NOMO-1 treated with DMSO at 0.1 percent for 48 hours (cell line): ENCODE results near the gene MRNIP.
"Not testable (repeated sequence)": the region's sequence is repeated elsewhere in the genome, so short reads cannot be mapped to it uniquely, and the experiment has no call there.

Source experiments
- DNase-seq: peaks from one replicate; lab custom pipeline; 2025; ENCODE audit not compliant: unreplicated experiment; lab: John Stamatoyannopoulos, UW

The MRNIP gene

DNA sequence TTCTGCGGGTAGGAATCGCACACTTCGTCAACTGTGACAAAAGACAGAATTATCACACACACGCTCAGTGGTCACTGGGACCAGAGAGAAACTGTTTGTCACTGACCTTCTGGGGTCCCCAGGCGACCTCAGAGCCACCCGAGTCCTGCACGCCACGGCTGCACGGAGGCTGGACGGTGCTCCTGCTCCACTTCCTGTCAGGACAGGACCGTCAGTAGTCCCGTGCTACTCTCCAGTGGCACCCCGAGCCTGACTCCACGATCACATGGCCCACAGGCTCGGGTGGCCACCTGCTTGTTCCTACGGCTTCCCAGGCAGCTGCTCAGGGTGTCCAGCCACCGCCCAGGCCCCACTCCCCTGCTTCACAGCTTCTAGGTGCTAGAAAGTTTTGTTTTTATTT lies 17.9 kb downstream of the MRNIP start:
- no peak for DNase-seq

DNA sequence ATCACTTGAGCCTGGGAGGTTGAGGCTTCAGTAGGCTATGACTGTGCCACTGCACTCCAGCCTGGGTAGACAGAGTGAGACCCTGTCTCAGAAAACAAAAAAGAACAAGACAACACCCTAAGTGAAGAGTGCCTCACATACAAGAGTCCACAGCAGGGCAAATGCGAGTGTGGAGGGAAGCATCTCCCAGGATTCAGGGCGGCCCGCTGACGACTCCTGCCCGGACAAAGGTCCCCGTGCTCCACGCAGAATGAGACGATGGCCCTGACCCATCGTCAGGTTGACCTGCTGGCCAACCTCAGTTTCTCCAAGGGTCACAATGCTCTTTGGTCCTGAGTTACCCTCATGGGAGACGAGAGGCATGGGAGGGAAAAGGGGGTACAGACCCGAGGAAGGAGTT lies 18.3 kb downstream of the MRNIP start:
- DNase-seq: no peak

DNA sequence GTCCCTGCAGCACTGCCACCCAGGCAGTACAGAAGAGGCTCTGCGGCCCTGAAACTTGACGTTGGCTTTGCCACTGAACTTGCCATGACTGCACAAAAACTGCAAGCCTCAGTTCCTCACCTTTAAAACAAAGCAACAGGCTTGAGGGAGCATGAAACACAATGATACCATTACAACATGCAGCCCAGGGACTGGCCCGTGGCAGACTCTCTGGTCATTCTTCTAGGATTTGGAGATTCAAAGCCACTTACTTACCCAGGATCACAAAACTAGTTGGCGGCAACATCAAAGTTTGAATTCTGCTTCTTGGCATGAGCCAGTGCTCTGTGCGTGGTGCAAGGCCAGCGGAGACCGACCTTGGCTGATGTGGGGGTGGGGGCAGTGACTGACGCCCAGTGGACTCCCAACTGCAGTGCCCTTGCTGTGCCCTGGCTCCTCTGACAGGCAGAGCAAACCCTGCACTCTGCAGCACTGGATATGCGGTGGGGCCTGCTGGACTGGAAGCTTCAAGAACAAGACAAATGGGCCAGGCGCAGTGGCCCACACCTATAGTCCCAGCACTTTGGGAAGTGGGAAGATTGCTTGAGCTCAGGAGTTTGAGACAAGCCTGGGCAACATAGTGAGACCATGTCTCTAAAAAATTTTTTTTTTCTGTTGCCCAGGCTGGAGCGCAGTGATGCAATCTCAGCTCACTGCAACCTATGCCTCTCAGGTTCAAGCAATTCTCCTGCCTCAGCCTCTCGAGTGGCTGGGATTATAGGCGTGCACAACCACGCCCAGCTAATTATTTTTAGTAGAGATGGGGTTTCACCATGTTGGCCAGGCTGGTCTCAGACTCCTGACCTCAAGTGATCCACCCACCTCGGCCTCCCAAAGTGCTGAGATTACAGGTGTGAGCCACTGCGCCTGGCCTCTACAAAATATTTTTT lies 19.0 kb downstream of the MRNIP start:
- DNase-seq: no peak

DNA sequence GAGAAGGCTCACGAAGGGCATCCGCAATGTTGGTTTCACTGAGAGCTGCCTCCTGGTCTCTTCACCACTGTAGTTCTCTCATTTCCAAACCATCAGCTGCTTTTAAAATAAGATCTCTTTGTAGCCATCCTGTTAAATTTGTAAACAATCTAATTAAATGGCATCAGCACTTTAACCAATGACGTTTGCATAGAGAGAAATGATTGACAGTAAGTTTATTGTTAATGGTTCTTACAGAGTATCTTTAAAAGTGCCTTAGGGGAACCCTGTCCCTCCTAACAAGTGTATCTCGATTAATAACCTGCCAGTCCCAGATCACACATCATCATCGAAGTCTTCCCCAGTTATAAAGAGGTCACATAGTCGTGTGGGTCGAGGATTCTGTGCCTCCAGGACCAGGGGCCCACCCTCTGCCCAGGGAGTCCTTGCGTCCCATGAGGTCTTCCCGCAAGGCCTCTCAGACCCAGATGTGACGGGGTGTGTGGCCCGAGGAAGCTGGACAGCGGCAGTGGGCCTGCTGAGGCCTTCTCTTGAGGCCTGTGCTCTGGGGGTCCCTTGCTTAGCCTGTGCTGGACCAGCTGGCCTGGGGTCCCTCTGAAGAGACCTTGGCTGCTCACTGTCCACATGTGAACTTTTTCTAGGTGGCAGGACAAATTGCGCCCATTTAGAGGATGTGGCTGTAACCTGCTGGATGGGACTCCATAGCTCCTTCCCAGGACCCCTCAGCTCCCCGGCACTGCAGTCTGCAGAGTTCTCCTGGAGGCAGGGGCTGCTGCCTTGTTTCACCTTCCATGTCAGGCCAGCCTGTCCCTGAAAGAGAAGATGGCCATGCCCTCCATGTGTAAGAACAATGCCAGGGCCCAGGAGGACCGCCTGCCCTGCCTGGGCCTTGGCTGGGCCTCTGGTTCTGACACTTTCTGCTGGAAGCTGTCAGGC lies 21.3 kb downstream of the MRNIP start:
- no peak for DNase-seq

DNA sequence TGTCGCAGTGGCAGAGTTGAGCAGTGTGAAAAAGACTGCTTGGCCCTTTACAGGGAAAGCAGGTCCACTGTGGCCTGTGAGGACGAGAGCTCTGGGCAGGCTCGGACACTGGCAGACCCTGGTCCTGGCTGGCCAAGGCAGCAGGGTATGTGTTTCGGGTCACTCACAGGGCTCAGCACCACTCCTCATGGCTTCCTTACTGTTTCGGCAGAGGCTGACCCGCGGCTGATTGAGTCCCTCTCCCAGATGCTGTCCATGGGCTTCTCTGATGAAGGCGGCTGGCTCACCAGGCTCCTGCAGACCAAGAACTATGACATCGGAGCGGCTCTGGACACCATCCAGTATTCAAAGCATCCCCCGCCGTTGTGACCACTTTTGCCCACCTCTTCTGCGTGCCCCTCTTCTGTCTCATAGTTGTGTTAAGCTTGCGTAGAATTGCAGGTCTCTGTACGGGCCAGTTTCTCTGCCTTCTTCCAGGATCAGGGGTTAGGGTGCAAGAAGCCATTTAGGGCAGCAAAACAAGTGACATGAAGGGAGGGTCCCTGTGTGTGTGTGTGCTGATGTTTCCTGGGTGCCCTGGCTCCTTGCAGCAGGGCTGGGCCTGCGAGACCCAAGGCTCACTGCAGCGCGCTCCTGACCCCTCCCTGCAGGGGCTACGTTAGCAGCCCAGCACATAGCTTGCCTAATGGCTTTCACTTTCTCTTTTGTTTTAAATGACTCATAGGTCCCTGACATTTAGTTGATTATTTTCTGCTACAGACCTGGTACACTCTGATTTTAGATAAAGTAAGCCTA lies 22.2 kb downstream of the MRNIP start:
- DNase-seq: no peak

DNA sequence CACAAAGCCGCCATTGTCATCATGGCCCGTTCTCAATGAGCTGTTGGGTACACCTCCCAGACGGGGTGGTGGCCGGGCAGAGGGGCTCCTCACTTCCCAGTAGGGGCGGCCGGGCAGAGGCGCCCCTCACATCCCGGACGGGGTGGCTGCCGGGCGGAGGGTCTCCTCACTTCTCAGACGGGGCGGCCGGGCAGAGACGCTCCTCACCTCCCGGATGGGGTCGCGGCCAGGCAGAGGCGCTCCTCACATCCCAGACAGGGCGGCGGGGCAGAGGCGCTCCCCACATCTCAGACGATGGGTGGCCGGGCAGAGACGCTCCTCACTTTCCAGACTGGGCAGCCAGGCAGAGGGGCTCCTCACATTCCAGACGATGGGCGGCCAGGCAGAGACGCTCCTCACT lies 23.7 kb downstream of the MRNIP start:
- not testable (repeated sequence) for DNase-seq

DNA sequence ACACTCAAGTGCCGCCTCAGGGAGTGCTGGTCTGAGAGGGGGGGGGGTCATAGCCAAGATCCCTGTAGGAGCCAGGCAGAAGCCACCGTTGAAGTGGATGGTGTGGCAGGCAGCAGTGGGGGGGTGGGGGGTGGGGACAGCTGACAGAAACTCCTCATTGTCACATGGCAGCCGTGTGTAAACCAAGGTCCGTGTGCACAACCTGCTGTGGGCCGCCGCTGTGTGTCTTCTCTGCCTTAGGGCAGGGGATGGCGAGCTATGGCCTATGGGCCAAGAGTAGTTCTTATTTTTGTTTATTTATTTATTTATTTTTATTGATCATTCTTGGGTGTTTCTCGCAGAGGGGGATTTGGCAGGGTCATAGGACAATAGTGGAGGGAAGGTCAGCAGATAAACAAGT lies 24.5 kb downstream of the MRNIP start:
- DNase-seq: no peak

DNA sequence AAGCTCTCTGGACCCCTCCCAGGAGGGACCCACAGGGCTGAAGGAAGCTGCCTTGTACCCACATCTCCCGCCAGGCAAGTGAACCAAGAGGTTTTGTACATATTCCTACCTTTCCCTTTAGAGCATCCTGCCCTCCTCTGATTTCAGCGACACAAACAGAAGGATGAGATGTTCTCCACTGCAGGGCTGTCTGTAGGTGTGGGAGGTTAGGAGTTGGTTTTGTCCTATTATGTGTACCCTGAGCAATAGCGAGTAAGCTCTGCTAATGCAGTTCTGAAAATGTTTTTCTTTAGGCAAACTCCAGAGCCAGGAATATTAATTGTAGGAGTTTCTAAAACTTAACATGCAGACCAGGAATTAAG lies 24.9 kb downstream of the MRNIP start:
- DNase-seq: no peak

DNA sequence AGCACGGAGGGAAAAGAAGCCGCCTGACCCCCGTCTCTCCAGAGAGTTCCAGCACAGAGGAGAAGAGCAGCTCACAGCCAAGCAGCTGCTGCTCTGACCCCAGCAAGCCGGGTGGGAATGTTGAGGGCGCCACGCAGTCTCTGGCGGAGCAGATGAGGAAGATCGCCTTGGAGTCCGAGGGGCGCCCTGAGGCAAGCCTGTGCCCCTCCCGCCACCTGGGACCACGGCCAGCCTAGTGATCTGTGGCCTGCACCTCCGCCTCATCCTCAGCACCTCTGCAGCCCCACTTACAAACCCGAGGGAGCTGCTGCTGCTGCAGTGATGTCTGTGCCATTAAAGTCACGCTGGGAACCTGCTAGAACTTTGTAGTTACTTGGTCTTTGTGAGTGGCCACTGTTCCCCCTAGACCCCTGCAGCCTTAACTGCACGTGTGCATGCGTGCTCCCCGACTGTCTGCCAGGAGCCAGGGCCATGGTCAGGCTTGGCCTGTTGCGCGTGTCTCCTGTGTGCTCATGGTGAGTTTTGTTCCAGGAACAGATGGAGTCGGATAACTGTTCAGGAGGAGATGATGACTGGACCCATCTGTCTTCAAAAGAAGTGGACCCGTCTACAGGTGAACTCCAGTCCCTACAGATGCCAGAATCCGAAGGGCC lies 25.4 kb downstream of the MRNIP start:
- DNase-seq: no peak

DNA sequence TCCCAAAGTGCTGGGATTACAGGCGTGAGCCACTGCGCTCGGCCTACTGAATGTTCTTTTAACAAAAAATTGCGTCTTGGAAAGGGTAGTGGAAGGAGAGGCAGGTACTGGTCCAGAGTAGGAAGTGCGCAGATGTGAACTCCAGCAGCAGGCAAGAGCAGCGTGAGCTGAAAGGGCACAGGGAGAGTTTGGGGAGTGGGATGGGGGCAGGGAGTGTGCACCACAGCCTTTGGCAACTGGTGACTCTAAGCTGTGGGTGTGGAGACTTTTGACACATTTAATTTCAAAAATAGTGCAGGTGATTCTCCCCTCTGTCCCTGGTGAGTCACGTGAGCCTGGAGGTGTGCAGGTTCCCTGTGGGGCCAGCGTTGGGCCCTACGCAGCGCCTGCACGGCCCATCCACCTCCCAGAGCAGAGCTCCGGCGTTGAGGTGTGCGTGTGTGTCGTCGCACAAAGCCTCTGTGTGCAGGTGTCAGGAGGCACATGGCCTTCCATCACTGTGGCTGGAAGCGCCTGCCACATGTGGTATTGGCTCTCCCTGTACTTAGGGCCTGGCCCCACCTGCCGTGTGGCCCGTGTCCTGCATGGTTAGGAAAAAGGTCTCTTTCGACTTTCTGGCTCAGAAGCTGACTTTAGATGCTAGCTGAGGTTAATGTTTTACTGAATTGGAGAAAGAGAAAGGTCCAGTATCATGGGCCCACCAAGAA lies 26.4 kb downstream of the MRNIP start:
- DNase-seq: no peak

DNA sequence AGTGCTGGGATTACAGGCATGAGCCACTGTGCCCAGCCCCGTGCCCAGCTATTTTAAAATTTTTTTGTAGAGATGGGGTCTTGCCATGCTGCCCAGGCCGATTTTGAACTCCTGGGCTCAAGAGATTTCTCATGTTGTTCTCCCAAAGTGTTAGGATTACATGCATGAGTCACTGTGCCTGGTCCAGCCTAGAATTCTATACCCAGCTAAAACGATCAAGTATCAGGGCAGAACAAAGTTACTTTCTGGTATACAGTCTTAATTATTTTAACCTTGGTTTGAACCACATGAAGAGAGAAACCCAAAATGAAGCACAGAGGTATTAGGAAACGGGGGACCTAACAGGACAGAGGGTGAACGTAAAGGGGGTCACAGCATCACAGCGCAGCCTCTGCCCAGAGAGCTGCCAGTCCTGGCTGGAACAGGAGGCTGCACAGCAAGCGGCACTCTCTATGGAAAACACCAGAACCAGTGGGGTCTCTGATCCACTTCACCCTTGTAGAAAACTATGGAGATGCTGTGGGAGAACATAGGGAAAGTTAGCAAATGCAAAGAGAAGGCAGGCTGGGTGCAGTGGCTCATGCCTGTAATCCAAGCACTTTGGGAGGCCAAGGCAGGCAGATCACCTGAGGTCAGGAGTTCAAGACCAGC lies 27.7 kb downstream of the MRNIP start:
- DNase-seq: no peak

DNA sequence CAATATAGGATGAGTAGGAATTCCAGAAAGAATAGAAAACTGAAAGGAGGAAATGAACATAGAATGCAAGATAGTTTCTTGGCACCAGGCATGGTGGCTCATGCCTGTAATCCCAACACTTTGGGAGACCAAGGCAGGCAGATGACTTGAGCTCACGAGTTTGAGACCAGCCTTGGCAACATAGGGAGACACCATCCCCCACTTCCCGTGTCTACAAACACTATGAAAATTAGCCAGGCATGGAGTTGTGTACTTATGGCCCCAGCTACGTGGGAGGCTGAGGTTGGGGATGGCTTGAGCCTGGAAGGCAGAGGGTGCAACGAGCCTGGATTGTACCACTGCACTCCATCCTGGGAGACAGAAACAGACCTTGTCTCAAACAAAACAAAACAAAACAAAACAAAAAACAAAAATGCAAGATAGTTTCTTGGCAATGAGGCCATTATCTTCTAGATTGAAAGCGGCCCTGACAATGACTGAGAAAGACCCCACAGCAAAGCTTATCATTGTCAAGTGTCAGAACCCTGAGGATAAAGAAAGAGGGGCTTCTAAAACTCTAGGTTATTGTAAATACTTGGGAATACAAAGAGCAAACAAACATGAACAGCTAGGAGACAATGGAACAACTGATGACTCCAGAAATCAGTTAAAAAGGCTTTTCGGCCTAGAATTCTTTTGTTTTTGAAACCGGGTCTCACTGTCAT lies 28.7 kb downstream of the MRNIP start:
- DNase-seq: no peak

DNA sequence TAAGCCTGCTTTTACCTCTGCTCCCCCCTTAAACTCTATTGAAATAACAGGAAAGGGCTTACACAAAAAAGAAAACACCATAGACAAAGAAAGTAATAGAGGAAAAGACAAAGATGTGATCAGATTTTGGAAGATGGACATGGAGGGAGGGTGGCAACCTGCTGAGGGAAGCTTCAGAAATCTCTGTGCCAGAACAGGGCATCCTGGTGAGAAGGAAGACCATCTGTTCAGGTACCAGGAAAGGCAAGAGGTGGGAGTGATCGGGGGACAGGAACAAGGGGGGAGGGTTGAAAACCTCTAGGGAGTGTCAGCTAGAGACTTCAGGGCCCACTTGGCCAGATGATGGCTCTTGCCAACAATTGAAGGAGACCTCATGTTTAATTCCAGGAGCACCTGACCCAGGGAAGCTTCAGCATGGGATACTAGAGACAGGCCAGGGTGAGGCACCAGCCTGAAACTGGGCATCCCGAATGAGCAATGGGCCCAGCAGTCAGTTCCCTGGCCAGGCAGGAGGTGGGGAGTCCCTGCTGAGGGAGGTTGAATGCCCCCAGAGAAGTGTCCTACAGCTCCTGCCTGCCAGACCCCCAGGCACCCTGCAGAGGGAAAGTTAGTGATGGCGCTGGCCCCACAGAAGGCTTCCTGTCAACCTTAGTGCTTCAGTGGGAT lies 29.7 kb downstream of the MRNIP start:
- no peak for DNase-seq

DNA sequence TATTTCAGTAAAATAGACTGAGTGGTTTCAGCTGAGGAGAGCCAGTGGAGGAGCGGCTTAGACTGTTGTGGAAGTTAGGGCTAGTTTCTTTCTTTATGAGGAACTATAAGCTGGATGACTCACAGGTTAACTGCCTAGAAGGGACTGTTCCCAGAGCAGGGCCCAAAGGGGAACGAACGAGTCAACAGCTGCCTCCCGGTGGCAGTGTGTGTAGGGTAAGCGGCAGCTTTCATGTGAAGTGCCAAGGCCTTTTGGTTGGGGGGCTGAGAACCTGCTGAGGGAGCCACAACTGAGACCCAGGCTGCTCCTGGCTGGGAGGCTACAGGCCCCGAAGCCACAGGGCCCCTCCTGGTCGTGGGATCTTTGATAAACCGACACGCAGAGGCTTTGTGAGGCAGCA lies 30.9 kb downstream of the MRNIP start:
- DNase-seq: peak; percentile 97

DNA sequence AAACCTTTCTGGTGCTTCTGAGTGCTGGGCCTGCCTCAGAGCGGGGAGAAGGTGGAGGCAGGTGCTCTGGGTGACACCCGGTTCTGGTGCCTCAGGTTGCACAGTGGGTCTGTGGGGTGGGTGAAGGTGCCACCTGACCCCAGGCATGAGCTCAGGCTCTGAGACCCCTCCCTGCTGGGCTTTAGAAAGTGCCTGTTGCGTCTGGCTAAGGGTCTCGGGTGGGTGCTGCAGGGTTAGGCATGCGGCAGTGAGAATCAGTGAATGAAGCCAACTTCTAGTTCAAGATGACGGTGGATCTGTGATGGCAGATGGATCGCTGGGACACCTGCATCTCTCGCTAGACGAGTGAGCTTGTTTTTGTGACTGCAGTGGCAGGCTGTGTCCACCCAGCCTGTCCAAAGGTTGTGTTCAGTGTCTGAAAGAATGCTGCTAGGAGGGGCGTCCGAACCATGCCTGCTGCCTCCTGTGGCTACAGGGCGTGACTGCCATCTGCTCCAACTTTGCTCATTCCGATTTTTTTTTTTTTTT lies 32.9 kb downstream of the MRNIP start:
- DNase-seq: no peak

DNA sequence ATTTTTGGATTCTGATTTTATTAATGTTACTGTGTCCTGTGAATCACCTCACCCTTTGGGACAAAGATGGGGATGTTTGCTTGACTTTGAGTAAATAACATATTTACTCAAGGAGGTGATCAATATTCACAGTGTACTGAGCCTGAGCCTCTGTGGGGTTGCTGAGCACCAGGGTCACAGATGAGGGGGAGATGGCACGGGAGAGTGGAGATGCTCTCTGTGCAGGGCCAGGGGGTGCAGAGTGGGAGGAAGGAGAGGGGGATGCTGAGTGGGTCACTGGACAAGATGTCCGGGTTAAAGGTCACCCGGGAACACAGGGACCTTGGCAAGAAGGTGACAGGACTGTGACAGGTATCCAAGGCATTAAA lies 33.9 kb downstream of the MRNIP start:
- DNase-seq: no peak

DNA sequence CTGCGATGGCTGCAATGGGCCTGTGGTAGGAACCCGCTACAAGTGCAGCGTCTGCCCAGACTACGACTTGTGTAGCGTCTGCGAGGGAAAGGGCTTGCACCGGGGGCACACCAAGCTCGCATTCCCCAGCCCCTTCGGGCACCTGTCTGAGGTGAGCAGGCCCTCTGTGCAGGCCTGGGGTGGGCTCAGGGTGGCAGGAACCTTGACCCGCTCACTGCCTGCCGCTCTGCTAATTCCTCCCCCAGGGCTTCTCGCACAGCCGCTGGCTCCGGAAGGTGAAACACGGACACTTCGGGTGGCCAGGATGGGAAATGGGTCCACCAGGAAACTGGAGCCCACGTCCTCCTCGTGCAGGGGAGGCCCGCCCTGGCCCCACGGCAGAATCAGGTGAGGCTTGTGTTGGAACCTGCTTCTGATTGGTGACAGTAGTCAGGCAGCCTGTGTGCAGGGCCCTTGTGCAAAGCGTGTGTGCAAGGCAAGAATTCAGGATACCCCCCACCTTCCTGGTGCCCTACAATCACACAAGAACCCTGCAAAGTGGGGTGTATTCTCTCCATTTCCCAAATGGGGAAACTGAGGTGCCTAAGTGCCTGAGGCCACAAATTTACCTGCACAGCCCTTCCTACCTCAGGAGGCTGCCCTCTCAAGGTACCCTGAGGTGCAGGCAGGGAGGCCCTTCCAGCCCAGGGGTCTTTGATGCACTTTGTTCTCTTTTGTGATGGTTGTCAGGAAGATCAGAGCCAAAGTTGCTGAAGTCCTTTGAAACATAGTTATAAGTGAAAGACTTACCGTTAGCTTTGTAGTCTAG lies 34.5 kb downstream of the MRNIP start:
- no peak for DNase-seq
